Neural progenitor cell (in vitro differentiated cells): ENCODE data around the gene RAP2B.

Source experiments
- EZH2 ChIP-seq: fragments of 200-600 bp; sonication (generic); IDR thresholded peaks from 2 replicates; pipeline ENCODE4 v1.6.1; 2017; ENCODE audit warnings: antibody characterized with exemption, mild to moderate bottlenecking, moderate library complexity
- EZH2phosphoT487 ChIP-seq: fragments of 200-600 bp; sonication (generic); IDR thresholded peaks from 2 replicates; pipeline ENCODE4 v1.6.1; 2017; ENCODE audit warnings: antibody characterized with exemption
- TF ChIP-seq, protein P1 (sequence below): fragments of 200-600 bp; sonication (generic); IDR thresholded peaks from 2 replicates; pipeline ENCODE4 v1.5.1; 2017; ENCODE audit warnings: antibody characterized with exemption, mild to moderate bottlenecking

DNA sequence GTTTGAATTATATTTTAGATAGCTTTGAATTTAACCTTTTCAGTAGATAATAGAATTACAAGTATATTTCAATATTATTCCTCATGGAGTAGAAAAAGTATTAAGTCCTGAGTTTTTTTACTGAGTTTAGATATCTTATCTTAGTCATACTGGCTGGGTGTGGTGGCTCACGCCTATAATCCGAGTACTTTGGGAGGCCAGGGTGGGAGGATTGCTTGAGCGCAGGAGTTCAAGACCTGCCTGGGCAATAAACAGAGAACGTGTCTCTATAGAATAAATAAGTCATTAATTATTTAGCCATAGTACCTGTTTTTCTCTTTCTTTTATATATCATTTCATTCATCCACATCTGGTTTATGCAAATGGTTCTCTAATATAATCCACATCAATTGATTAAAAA, 9.9 kb downstream of the RAP2B start:
- TF ChIP-seq, protein P1, sequence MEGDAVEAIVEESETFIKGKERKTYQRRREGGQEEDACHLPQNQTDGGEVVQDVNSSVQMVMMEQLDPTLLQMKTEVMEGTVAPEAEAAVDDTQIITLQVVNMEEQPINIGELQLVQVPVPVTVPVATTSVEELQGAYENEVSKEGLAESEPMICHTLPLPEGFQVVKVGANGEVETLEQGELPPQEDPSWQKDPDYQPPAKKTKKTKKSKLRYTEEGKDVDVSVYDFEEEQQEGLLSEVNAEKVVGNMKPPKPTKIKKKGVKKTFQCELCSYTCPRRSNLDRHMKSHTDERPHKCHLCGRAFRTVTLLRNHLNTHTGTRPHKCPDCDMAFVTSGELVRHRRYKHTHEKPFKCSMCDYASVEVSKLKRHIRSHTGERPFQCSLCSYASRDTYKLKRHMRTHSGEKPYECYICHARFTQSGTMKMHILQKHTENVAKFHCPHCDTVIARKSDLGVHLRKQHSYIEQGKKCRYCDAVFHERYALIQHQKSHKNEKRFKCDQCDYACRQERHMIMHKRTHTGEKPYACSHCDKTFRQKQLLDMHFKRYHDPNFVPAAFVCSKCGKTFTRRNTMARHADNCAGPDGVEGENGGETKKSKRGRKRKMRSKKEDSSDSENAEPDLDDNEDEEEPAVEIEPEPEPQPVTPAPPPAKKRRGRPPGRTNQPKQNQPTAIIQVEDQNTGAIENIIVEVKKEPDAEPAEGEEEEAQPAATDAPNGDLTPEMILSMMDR, result no peak
- no peak for TF ChIP-seq EZH2
- no peak for TF ChIP-seq EZH2phosphoT487
